ENCODE results near the gene PSMD14. TPM values are rescaled to one million over a fixed set of nuclear protein-coding genes. Genes with fewer than 3 reads are reported as not detected.

The PSMD14 gene
- total and polyA plus RNA-seq, 8 donors: 36.7 to 64.3 (median 40.9) TPM

DNA sequence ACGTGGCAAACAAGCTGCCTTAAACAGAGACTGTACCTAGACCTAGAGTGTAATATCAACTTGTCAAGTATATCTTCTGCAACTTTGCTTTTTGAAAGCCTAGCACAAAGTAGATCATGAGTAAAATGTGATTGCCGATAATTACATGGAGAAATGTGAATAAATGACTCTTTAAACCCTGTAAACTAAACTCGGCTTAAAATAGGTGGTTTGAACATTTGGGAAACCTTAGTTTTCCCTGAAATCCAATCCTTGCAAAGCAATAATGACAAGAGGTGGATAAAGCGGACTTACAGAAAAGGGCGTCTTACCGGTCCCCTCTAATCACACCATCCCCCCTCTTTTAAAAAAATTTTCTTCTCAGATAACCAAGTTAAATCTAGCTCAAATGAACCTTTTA, 549 bp upstream of the PSMD14 start:
- DNase-seq (no peak), ATAC-seq (no peak)
- Histone ChIP-seq H3K9me3 (peaks cover 0 to 10% of the 10 kb centered on the region in 2 donors), H3K4me3 (peak overlapping the region; percentile 54 to 81), H3K27me3 (no peaks in the 10 kb centered on the region), H3K27ac (peak overlapping the region; percentile 78 to 92), H3K36me3 (no peaks in the 10 kb centered on the region), H3K4me1 (peaks cover 10 to 25% of the 10 kb centered on the region in 2 donors)
- intact Hi-C loops (cut with DNase I): no loop called here
- TF ChIP-seq CTCF (IDR thresholded peaks at IDR 0.05): no peak

DNA sequence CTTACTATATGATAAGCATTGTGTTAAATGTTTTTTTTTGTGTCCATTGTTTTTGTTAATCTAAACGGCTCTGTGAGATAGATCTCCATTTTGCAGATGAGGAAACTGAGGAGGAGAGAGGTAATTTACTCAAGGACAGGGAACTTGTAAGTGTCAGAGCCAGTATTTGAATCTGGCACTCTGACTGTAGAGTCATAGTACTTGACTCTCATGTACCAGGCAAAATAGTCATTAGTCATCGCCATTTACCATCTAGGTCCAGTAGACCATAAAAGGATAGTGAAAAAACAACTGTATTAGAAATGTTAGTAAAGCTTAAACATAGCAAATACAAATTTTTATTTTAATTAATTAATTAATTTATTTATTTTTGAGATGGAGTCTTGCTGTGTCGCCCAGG, 4.8 kb downstream of the PSMD14 start:
- no peak for TF ChIP-seq CTCF (IDR thresholded peaks at IDR 0.05)
- H3K4me1 ChIP-seq: peaks cover 10 to 22% of the 10 kb centered on the region in 2 donors
- H3K4me3 ChIP-seq: no peak overlapping the region
- no peaks in the 10 kb centered on the region for H3K9me3 ChIP-seq
- H3K27ac ChIP-seq: no peak overlapping the region
- peaks cover 0 to 17% of the 10 kb centered on the region in 2 donors for H3K36me3 ChIP-seq
- no peaks in the 10 kb centered on the region for H3K27me3 ChIP-seq
- ATAC-seq: no peak
- no peak for DNase-seq
- intact Hi-C loops (cut with DNase I): no loop called here

DNA sequence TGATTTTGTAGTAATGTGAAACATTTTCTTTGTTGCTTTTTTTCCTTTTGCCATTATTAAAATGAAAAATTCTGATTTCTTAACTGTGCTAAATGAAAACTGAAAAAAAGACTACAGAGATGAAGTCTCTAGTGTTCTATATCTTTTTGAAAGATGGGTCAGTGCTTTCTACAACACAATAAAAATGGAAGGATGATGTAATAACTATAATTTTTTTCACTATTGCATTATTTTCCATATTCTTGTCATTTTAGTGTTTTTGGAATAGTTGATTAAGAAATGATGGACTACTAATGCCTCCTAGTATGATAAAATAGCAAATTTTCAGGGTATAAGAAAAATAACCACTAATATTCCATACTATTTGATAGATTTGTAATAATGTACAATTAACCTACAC, 7.2 kb downstream of the PSMD14 start:
- ATAC-seq: no peak
- peaks cover 0 to 7% of the 10 kb centered on the region in 2 donors for H3K4me1 ChIP-seq
- H3K27me3 ChIP-seq: no peaks in the 10 kb centered on the region
- no peak for TF ChIP-seq CTCF (IDR thresholded peaks at IDR 0.05)
- peaks cover 0 to 17% of the 10 kb centered on the region in 2 donors for H3K36me3 ChIP-seq
- H3K4me3 ChIP-seq: no peak overlapping the region
- DNase-seq: no peak
- intact Hi-C loops (cut with DNase I): no loop called here
- no peak overlapping the region for H3K27ac ChIP-seq
- no peaks in the 10 kb centered on the region for H3K9me3 ChIP-seq

GRCh38 chr2:161316701-161317100, 8.5 kb downstream of the PSMD14 start:
- DNase-seq (peak in 1 of 4 donors; percentile 10), ATAC-seq (no peak)
- Histone ChIP-seq H3K4me1 (no peaks in the 10 kb centered on the region), H3K36me3 (peaks cover 0 to 29% of the 10 kb centered on the region in 2 donors), H3K27ac (no peak overlapping the region), H3K27me3 (no peaks in the 10 kb centered on the region), H3K9me3 (no peaks in the 10 kb centered on the region), H3K4me3 (no peak overlapping the region)
- intact Hi-C loops (cut with DNase I): no loop called here
- no peak for TF ChIP-seq CTCF (IDR thresholded peaks at IDR 0.05)

GRCh38 chr2:161321944-161322648, 13.9 kb downstream of the PSMD14 start:
- no peak for DNase-seq

More at GRCh38 chr2:161321944-161322648, 13.9 kb downstream of the PSMD14 start:
- intact Hi-C loops (cut with DNase I): no loop called here
- H3K36me3 ChIP-seq: peaks cover 0 to 43% of the 10 kb centered on the region in 2 donors
- no peak for ATAC-seq
- no peaks in the 10 kb centered on the region for H3K4me1 ChIP-seq
- no peaks in the 10 kb centered on the region for H3K27me3 ChIP-seq
- no peak overlapping the region for H3K4me3 ChIP-seq
- no peak overlapping the region for H3K27ac ChIP-seq
- no peaks in the 10 kb centered on the region for H3K9me3 ChIP-seq
- no peak for TF ChIP-seq CTCF (IDR thresholded peaks at IDR 0.05)

All from left lung (tissue), 10 donors.